Neural cell (in vitro differentiated cells): Measurements from ENCODE around the gene ZNF385C.

Source experiments
- CTCF ChIP-seq: fragments of 450-650 bp; IDR thresholded peaks from 2 replicates; pipeline ENCODE4 v1.5.1; 2014; ENCODE audit warnings: antibody characterized with exemption, mild to moderate bottlenecking, moderate library complexity; ENCODE audit not compliant: poor library complexity, severe bottlenecking
- EZH2 ChIP-seq: fragments of 200-600, 300-800 bp; shearing (Covaris generic), sonication (generic); IDR thresholded peaks from 2 replicates; pipeline ENCODE4 v1.6.1; 2014; ENCODE audit warnings: antibody characterized with exemption, low read length, borderline replicate concordance, mild to moderate bottlenecking; ENCODE audit not compliant: insufficient read depth, poor library complexity, severe bottlenecking
- POLR2AphosphoS5 ChIP-seq: IDR thresholded peaks from 2 replicates; pipeline ENCODE4 v1.6.1; 2012
- RAD21 ChIP-seq: fragments of 450-650 bp; conservative IDR thresholded peaks from 2 replicates; pipeline ENCODE4 v1.6.1; 2014; ENCODE audit warnings: antibody characterized with exemption, mild to moderate bottlenecking, moderate library complexity

GRCh38 chr17:42103221-42103954 lies 5.1 kb upstream of the ZNF385C start:
- no peak for TF ChIP-seq CTCF
- no peak for TF ChIP-seq EZH2
- TF ChIP-seq POLR2AphosphoS5, result no peak
- no peak for TF ChIP-seq RAD21
